ENCODE measurements around the gene CFAP57.

Gene CFAP57

DNA sequence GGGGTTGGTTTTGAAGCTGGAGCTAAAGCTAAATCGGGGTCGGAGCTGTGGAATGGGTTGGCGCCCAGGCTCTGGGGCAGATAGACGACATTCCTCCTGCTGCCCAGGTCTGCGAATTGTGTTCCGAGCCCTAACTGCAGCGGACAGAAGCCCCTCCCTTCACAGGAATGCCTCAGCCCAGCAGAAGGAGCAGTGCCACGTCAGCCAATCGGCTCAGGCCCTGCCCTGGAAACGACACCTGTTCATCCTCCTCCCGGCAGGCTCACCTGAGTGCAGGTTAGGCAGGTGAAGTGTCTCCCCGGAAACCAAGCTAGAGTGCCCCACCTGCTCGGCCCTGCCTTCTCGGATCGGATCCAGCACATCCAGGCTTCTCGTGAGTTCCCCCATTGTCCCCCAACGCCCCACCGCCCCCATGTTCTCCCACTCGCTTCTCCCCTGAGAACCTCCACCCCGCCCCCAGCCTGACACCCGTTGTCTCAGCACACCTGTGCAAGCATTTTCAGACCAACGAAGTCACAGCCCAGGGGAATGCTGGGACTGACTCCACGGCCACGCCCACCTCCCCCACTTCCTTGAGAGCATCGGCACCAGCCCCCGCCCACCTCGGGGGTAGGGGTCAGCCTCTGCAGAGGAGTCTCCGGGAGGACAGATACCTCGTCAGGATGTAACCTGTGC is 98.4 kb downstream of the CFAP57 start:
- Mint-ChIP-seq H3K36me3 (ENCODE audit: low read depth) (peaks cover 4% of the 10 kb centered on the region), H3K4me1 (ENCODE audit: low read depth) (peaks cover 24% of the 10 kb centered on the region), H3K27ac (no peak overlapping the region), H3K4me3 (peak overlapping the region; percentile 32), H3K27me3 (peaks cover 3% of the 10 kb centered on the region), H3K9me3 (peaks cover 9% of the 10 kb centered on the region)

DNA sequence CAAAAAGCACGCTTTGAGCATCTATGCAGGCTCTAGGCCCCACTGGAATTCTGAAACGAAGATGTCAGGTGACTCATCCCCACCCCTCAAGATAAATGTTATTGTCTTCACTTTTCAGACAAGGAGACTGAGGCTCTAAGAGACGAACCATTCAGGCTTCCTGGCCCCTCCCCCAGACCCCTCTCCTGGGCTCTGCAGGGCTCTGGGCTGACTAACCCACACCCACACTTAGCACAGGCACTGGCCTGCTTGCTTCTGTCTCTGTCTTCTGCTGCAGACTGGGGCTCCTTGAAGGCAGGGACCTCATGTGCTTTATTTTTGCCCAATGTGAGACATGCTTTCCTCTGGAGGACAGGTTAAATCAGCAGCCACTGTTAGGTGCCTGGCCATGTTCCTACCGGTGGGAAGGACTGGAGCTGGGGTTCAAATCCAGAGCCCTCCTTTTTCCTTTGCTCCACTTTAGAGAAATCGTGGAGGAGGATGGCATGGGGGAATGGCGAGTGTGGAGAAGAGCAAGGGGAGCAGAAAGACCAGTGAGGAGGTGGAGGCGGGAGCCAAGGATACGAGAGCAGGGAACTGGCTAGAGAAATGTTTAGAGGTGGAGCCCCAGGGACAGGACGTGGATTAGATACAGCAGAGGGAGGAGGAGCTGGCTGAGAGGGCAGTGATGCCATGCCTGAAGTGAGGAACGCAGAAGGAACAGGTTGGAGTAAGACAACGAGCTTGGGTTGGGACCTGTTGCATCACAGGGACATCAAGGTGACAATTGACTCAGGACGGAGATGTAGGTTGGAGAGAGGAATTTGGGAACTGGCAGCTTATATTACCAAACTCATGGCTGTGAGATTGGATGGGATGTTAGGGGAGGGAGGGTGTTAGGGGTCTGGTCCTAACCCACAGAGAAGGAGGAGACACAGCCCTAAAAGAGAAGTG is 99.3 kb downstream of the CFAP57 start:
- Mint-ChIP-seq H3K27me3 (peaks cover 3% of the 10 kb centered on the region), H3K9me3 (peaks cover 9% of the 10 kb centered on the region), H3K4me1 (ENCODE audit: low read depth) (peaks cover 24% of the 10 kb centered on the region), H3K27ac (no peak overlapping the region), H3K4me3 (peak overlapping the region; percentile 32), H3K36me3 (ENCODE audit: low read depth) (peaks cover 4% of the 10 kb centered on the region)

DNA sequence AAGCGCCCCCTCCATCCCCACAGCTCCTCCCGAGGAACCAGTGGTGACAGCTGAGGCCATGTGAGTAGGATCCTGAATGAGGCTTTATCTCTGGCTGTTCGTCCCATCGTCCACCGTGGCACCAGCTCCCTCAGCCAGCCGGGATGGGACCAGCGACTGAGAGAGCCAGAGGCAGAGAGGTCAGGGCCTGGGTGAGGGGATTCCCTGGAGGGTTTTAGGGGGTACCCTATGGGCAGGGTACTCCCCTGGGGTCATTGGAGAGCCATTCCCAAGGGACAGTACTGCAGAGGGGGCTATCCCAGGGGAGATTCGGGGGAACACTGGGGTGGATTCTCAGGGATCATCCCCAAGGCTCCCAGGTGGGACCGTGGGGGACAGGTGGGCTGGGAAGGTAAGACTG is 100.0 kb downstream of the CFAP57 start:
- peaks cover 24% of the 10 kb centered on the region for H3K4me1 Mint-ChIP-seq (ENCODE audit: low read depth)
- peaks cover 3% of the 10 kb centered on the region for H3K27me3 Mint-ChIP-seq
- no peak overlapping the region for H3K27ac Mint-ChIP-seq
- peaks cover 9% of the 10 kb centered on the region for H3K9me3 Mint-ChIP-seq
- H3K4me3 Mint-ChIP-seq = no peak overlapping the region
- peaks cover 4% of the 10 kb centered on the region for H3K36me3 Mint-ChIP-seq (ENCODE audit: low read depth)

DNA sequence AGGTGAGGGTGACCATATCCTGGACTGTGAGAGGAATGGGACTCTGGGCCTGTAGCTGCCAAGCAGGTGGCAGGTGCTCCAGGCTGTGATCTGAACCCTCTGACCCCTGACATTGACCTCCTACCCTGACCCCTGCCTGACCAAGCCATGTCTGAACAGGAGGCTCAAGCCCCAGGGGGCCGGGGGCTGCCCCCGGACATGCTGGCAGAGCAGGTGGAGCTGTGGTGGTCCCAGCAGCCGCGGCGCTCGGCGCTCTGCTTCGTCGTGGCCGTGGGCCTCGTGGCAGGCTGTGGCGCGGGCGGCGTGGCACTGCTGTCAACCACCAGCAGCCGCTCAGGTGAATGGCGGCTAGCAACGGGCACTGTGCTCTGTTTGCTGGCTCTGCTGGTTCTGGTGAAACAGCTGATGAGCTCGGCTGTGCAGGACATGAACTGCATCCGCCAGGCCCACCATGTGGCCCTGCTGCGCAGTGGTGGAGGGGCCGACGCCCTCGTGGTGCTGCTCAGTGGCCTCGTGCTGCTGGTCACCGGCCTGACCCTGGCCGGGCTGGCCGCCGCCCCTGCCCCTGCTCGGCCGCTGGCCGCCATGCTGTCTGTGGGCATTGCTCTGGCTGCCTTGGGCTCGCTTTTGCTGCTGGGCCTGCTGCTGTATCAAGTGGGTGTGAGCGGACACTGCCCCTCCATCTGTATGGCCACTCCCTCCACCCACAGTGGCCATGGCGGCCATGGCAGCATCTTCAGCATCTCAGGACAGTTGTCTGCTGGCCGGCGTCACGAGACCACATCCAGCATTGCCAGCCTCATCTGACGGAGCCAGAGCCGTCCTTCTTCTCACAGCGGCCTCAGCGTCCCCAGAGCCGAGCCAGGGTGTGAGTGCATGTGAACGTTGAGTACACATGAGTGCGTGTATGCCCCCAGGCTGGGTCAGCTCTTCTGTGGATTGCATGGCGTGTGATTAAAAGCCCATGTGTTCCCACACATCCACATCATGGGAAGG is 100.7 kb downstream of the CFAP57 start:
- H3K36me3 Mint-ChIP-seq (ENCODE audit: low read depth) = peaks cover 4% of the 10 kb centered on the region
- peaks cover 9% of the 10 kb centered on the region for H3K9me3 Mint-ChIP-seq
- H3K4me3 Mint-ChIP-seq = no peak overlapping the region
- no peak overlapping the region for H3K27ac Mint-ChIP-seq
- H3K4me1 Mint-ChIP-seq (ENCODE audit: low read depth) = peaks cover 24% of the 10 kb centered on the region
- peaks cover 3% of the 10 kb centered on the region for H3K27me3 Mint-ChIP-seq

DNA sequence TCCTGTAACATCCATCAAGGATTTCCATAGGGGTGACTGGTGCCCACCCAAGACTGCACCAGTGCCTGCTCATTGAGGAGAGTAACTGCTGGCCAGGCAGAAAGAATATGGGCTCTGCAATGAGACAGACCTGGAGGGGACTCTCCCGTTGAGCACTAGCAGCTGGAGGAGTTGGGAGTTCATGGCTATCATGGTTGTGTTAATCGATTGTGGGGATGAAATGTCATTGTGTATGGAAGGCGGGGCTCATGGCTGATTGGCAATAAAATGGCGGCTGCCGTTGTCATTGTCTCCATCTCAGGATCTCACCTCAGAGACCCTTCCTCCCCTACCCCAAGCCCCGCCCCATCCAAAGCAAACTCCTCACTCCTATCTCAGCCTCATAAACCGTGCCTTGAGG is 101.6 kb downstream of the CFAP57 start:
- peaks cover 9% of the 10 kb centered on the region for H3K9me3 Mint-ChIP-seq
- H3K36me3 Mint-ChIP-seq (ENCODE audit: low read depth) = peaks cover 4% of the 10 kb centered on the region
- no peak overlapping the region for H3K27ac Mint-ChIP-seq

DNA sequence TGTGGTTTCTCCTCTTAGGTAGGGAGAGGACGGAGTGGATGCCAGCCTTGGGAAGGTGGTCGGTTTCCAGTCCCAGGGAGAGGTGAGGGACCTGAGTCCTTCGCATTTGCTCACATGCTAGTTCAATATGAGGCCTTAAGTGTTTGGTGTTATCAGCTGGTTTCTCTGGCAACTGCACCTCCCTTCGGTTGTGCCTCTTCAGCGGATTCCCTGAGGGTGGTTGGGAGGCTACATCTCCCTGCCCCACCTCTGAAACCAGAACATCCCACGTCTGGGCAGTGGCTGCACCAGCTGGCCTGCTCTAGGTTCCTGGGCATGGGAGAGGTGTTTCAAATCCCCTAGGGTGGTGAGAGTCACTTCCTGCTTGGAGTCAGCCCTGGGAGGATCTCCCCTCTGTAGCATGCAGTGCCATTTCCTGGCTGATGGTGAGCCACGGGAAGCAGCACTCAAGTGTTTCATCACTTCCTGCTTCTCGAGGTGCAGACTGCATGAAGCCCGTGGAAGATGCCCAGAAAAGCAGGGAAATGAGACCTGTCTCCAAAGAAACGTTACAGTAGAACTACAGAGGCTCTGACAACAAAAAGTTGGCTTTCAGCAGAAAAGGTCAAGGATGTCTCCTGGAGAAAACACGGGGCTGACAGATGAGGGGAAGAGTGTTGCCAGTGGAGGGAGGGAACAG is 102.1 kb downstream of the CFAP57 start:
- H3K27ac Mint-ChIP-seq = peak overlapping the region; percentile 92
- peaks cover 24% of the 10 kb centered on the region for H3K4me1 Mint-ChIP-seq (ENCODE audit: low read depth)
- peak overlapping the region; percentile 6 for H3K4me3 Mint-ChIP-seq

More for the DNA sequence above, 101.6 kb downstream of the CFAP57 start:
- Mint-ChIP-seq H3K27me3 (peaks cover 3% of the 10 kb centered on the region), H3K4me3 (no peak overlapping the region), H3K4me1 (ENCODE audit: low read depth) (peaks cover 24% of the 10 kb centered on the region)

DNA sequence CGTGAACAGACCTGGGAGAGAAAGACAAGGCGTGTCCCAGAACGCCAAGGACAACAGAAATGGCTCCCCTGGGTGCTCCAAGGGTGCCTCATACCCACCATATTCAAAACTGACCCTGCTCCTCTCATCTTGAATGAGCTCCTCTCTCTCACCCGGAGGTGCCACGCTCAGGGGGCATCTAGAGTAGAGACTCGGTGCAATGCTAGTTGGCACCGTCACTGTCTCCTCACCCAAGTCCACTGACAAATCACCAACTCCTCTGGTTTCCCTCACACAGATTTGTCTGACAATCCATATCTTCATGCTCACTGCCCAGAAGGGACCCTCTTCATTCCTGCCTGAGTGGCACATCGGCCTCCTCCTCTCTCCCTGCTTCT is 102.7 kb downstream of the CFAP57 start:
- Mint-ChIP-seq H3K4me1 (ENCODE audit: low read depth) (peaks cover 24% of the 10 kb centered on the region), H3K27me3 (peaks cover 3% of the 10 kb centered on the region), H3K27ac (peak overlapping the region; percentile 92), H3K4me3 (peak overlapping the region; percentile 6), H3K36me3 (ENCODE audit: low read depth) (peaks cover 4% of the 10 kb centered on the region), H3K9me3 (peaks cover 9% of the 10 kb centered on the region)

More for the DNA sequence above, 102.1 kb downstream of the CFAP57 start:
- Mint-ChIP-seq H3K36me3 (ENCODE audit: low read depth) (peaks cover 4% of the 10 kb centered on the region), H3K27me3 (peaks cover 3% of the 10 kb centered on the region), H3K9me3 (peaks cover 9% of the 10 kb centered on the region)

DNA sequence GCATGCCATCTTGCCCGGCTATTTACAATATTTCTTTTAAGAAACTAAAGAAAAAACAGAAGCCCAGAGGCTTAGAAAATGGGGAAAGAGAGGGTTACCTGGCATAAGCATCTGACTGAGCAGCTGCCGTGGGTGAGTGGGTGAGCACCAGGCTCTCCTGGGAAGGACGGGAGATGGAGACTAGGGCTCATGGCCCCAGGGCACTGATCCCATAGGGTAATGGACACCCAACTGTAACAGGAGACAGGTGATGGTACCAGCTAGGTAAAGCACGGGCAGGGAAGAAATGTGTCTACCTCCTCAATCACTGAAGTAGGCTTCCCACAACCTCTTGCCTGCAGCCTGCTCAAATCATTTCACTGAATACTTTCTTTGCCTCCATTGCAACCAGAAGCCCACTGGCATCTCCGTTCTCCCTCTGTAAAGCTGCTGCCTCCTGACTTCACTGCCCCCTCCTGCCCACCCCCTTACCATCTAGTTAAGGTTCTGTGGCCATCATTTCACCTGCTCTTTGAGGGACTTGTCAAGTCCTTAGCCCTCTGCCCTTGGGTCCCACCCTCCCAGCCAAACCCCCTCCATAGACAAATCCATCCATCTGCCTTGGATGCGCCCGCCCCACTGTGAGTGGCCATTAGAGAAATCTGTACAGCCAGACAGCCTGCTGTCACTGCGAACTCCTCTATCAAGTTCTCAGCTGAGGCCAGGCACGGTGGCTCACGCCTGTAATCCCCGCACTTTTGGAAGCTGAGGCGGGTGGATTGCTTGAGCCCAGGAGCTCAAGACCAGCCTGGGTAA is 103.9 kb downstream of the CFAP57 start:
- Mint-ChIP-seq H3K36me3 (ENCODE audit: low read depth) (peaks cover 4% of the 10 kb centered on the region), H3K4me3 (no peak overlapping the region), H3K27me3 (no peaks in the 10 kb centered on the region), H3K9me3 (peaks cover 9% of the 10 kb centered on the region), H3K4me1 (ENCODE audit: low read depth) (peaks cover 18% of the 10 kb centered on the region), H3K27ac (no peak overlapping the region)

DNA sequence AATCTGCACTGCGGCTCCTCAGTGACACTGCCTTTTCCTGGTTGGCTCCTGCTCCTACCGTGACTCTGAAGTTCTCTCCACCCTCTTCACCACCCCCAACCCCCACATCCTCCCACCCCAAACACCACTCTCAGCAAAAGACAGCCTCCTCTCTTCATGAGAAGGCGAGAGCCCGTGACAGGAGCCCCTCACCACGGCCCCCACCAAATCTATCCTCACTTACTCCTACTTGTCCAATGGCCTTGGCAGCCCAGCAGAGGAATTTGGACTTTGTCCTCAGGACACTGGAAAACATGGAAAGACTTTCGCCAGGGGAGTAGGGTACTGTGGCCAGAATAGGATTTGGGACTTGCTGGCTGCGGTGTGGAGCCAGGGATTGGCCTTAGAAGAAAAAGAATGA is 104.5 kb downstream of the CFAP57 start:
- Mint-ChIP-seq H3K36me3 (ENCODE audit: low read depth) (peaks cover 4% of the 10 kb centered on the region), H3K4me3 (no peak overlapping the region), H3K4me1 (ENCODE audit: low read depth) (peaks cover 12% of the 10 kb centered on the region), H3K27me3 (no peaks in the 10 kb centered on the region), H3K27ac (no peak overlapping the region), H3K9me3 (peaks cover 9% of the 10 kb centered on the region)

DNA sequence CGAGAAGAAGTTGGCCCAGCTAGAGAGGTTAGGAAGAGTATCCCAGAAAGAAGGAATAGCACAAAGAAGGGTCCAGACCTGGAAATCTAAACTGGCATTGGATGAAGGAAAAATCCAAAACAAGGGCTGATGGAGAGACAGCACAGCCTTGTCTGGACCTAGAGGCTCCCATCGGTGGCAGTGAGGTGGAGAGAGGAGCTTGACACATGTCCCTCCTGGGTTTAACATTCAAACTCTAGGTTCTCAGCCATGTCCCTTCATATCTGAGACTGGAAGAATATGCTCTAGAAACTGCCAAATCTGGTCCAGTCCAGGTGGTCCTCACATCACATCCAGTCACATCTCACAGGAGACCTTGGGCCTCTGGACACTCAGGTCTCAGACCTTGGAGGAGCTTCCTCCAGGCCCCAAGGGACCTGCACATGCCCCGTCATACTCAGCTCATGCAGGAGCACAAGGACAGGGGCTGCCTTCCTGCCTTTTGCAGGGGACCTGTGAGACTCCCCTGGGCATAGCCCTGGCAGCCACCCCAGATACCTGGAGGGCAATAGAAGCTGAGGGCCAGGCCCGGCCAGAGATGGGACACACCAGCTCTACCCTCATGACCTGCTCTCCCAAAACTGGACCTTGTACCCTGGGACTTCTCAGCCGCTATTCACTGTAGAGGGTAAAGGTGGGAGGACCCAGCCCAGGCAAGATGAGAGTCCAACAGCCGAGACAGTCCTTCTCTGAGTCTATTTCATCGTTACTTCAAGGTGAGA is 105.2 kb downstream of the CFAP57 start:
- no peaks in the 10 kb centered on the region for H3K27me3 Mint-ChIP-seq
- H3K27ac Mint-ChIP-seq = no peak overlapping the region
- peaks cover 4% of the 10 kb centered on the region for H3K36me3 Mint-ChIP-seq (ENCODE audit: low read depth)
- H3K4me1 Mint-ChIP-seq (ENCODE audit: low read depth) = peaks cover 12% of the 10 kb centered on the region
- H3K9me3 Mint-ChIP-seq = peaks cover 9% of the 10 kb centered on the region
- H3K4me3 Mint-ChIP-seq = no peak overlapping the region

DNA sequence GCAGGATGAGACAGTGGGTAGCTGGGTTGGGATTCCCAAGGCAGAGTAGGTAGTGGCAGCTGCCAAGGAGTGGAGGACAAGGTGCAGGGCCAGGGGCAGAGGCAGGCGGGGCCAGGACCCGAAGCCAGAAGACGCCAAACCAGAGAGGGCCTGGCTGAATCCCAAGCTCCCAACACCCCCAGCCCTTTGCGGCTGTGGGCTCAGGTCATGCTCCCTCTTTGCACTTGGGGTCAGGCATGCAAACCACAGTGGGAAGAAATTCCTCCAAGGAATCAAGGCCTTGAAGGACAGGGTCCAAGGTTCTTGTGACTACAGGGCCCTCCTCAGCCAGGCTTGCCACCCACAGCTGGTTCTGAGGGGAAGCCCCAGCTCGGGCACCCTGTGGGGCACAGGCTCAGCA is 107.0 kb downstream of the CFAP57 start:
- Mint-ChIP-seq H3K36me3 (ENCODE audit: low read depth) (peaks cover 4% of the 10 kb centered on the region), H3K4me1 (ENCODE audit: low read depth) (peaks cover 11% of the 10 kb centered on the region), H3K27me3 (no peaks in the 10 kb centered on the region), H3K27ac (no peak overlapping the region), H3K9me3 (peaks cover 9% of the 10 kb centered on the region), H3K4me3 (no peak overlapping the region)

DNA sequence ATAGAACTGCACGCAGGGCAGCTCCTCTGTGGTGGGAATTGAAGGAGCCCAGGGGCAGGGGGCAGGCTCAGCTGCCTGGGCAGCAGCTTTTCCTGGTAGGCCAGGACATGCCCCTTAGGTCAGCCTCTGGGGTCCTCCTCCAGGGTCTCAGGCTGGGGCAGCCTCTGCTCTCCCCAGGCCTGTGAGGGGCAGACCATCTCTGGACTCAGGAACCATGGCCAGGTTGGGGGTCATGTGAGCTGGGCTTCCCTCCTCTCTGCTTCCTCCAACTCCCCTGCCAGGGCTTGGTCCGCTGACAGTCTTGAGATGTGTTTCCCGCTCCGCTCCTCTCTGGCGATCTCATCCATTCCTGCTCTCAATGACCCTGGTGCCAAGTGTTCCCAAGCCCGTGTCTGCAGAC is 107.5 kb downstream of the CFAP57 start:
- no peak overlapping the region for H3K4me3 Mint-ChIP-seq
- H3K9me3 Mint-ChIP-seq = peaks cover 5% of the 10 kb centered on the region
- peaks cover under 1% of the 10 kb centered on the region for H3K36me3 Mint-ChIP-seq (ENCODE audit: low read depth)
- H3K27me3 Mint-ChIP-seq = no peaks in the 10 kb centered on the region
- no peak overlapping the region for H3K27ac Mint-ChIP-seq
- peaks cover 6% of the 10 kb centered on the region for H3K4me1 Mint-ChIP-seq (ENCODE audit: low read depth)

DNA sequence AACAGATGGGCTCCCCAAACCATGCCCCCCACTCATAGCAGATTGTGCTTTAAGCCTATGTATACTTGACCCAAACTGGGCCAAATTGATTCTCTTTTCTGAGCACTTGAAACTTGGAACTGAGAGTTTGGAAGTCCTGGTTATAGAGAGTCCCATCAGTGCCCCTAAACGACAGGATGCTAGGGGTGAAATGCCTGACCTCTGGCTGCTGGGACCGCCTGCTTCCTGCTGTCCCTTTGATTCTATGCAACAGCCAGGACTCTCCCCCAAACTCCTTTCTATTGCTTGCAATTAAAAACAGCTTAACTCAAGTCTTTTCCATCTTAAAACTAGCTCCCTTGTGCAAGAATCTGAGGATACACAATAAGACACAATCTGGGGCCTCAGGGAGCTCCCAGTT is 108.6 kb downstream of the CFAP57 start:
- H3K27me3 Mint-ChIP-seq = no peaks in the 10 kb centered on the region
- no peaks in the 10 kb centered on the region for H3K9me3 Mint-ChIP-seq
- H3K4me1 Mint-ChIP-seq (ENCODE audit: low read depth) = no peaks in the 10 kb centered on the region
- no peak overlapping the region for H3K27ac Mint-ChIP-seq
- no peak overlapping the region for H3K4me3 Mint-ChIP-seq
- no peaks in the 10 kb centered on the region for H3K36me3 Mint-ChIP-seq (ENCODE audit: low read depth)
